ENCODE measurements around the gene FOXA3. TPM values are rescaled to one million over a fixed set of nuclear protein-coding genes. Genes with fewer than 3 reads are reported as not detected.

FOXA3 gene
- total RNA-seq, 1 experiment from 2014 or later: 5.8 TPM

DNA sequence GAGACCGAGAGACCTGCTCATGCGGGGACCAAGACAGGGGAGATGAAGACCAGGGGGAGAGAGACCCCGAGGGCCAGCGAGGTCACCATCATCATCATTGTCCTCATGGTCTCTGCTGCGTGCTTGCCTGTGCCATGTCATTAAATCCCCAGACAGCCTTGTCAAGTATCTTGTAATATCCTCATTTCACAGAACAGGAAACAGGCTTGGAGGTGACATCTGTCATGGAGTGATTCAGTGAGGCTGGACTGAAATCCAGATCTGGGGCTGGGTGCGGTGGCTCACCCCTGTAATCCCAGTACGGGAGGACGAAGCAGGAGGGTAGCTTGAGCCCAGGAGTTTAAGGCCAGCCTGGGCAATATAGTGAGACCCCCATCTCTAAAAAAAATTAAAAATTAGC, 56.3 kb downstream of the FOXA3 start:
- Histone ChIP-seq H3K4me2 (ENCODE audit: low read length) (no peak overlapping the region), H3K27me3 (ENCODE audit: insufficient read depth, low read length) (no peaks in the 10 kb centered on the region), H3K4me1 (ENCODE audit: control insufficient read depth in 1 of 2, insufficient read depth in 2 of 2, low read length in 2 of 2) (peaks cover 15 to 16% of the 10 kb centered on the region in 2 experiments), H3K9ac (ENCODE audit: low read length) (no peak overlapping the region), H3K4me3 (replicated peaks in 1 of 2; ENCODE audit: low read depth in 1 of 2, low read length in 2 of 2) (no peak overlapping the region), H3K27ac (ENCODE audit: low read depth, low read length) (no peak overlapping the region), H3K79me2 (ENCODE audit: insufficient read depth, low read length) (no peaks in the 10 kb centered on the region), H3K9me2 (ENCODE audit: insufficient read depth) (no peaks in the 10 kb centered on the region), H4K20me1 (ENCODE audit: insufficient read depth) (no peaks in the 10 kb centered on the region), H2AFZ (ENCODE audit: low read depth, low read length, poor library complexity, severe bottlenecking) (no peak overlapping the region), H3K36me3 (ENCODE audit: control insufficient read depth in 1 of 2, insufficient read depth in 2 of 2, low read length in 2 of 2) (no peaks in the 10 kb centered on the region), H3K9me3 (ENCODE audit: control insufficient read depth in 1 of 2, insufficient read depth in 1 of 2, low read depth in 1 of 2, low read length in 2 of 2) (no peaks in the 10 kb centered on the region)
- POLR2A ChIA-PET: no interaction called here
- DNase-seq (ENCODE audit: low read depth, low spot score): no peak
- ATAC-seq: no peak
- intact Hi-C loops (cut with micrococcal nuclease): no loop called here
- CTCF ChIA-PET: no interaction called here
- RAD21 ChIA-PET (ENCODE audit: low non-redundant PET in 1 of 2, low total read pairs in 2 of 2, uncharacterized antibody in 2 of 2, unreplicated experiment in 2 of 2): no interaction called here
- no peak for TF ChIP-seq RAD21 (IDR thresholded peaks at IDR 0.05; ENCODE audit: low read depth)
- TF ChIP-seq FOSL1 (IDR thresholded peaks at IDR 0.05; ENCODE audit: low read depth): no peak
- no peak for TF ChIP-seq CEBPB (IDR thresholded peaks at IDR 0.05; ENCODE audit: low read depth)
- no peak for TF ChIP-seq EZH2 (IDR thresholded peaks at IDR 0.05)
- no peak for TF ChIP-seq SP1 (IDR thresholded peaks at IDR 0.05; ENCODE audit: low read depth)
- no peak for TF ChIP-seq EZH2phosphoT487 (IDR thresholded peaks at IDR 0.05; ENCODE audit: borderline replicate concordance)
- TF ChIP-seq SIN3A (IDR thresholded peaks at IDR 0.05; ENCODE audit: low read depth): no peak
- BruUV-seq (replicated peaks): no TSS peak

DNA sequence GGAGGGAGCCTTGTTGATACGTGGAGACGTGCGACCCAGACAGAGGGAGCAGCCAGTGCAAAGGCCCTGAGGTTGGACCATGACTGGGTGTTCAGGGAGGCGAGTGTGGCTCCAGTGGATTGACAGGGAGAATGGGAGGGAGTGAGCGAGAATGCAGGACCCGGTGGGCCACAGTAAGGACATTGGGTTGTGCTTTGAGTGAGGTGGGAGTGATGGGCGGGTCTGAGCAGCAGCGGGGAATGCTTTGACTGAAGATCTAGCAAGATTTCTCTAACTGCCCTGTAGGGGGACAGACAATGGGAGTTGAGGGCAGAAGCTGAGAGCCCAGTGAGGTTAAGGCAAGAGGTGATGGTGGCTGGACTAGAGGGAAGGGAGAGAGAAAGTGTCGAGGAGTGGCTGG, 58.2 kb downstream of the FOXA3 start:
- H3K4me1 ChIP-seq (ENCODE audit: control insufficient read depth in 1 of 2, insufficient read depth in 2 of 2, low read length in 2 of 2): peaks cover 12 to 19% of the 10 kb centered on the region in 2 experiments
- H3K36me3 ChIP-seq (ENCODE audit: control insufficient read depth in 1 of 2, insufficient read depth in 2 of 2, low read length in 2 of 2): no peaks in the 10 kb centered on the region
- ChIA-PET POLR2A (no interaction called here), CTCF (no interaction called here), RAD21 (ENCODE audit: low non-redundant PET in 1 of 2, low total read pairs in 2 of 2, uncharacterized antibody in 2 of 2, unreplicated experiment in 2 of 2) (no interaction called here)
- no peak overlapping the region for H3K9ac ChIP-seq (ENCODE audit: low read length)
- H3K9me2 ChIP-seq (ENCODE audit: insufficient read depth): no peaks in the 10 kb centered on the region
- DNase-seq (ENCODE audit: low read depth, low spot score): peak; percentile 18
- H3K9me3 ChIP-seq (ENCODE audit: control insufficient read depth in 1 of 2, insufficient read depth in 1 of 2, low read depth in 1 of 2, low read length in 2 of 2): no peaks in the 10 kb centered on the region
- H3K79me2 ChIP-seq (ENCODE audit: insufficient read depth, low read length): no peaks in the 10 kb centered on the region
- H3K4me2 ChIP-seq (ENCODE audit: low read length): no peak overlapping the region
- no TSS peak for BruUV-seq (replicated peaks)
- TF ChIP-seq CEBPB (IDR thresholded peaks at IDR 0.05; ENCODE audit: low read depth) (no peak), RAD21 (IDR thresholded peaks at IDR 0.05; ENCODE audit: low read depth) (no peak)
- TF ChIP-seq, protein P1, sequence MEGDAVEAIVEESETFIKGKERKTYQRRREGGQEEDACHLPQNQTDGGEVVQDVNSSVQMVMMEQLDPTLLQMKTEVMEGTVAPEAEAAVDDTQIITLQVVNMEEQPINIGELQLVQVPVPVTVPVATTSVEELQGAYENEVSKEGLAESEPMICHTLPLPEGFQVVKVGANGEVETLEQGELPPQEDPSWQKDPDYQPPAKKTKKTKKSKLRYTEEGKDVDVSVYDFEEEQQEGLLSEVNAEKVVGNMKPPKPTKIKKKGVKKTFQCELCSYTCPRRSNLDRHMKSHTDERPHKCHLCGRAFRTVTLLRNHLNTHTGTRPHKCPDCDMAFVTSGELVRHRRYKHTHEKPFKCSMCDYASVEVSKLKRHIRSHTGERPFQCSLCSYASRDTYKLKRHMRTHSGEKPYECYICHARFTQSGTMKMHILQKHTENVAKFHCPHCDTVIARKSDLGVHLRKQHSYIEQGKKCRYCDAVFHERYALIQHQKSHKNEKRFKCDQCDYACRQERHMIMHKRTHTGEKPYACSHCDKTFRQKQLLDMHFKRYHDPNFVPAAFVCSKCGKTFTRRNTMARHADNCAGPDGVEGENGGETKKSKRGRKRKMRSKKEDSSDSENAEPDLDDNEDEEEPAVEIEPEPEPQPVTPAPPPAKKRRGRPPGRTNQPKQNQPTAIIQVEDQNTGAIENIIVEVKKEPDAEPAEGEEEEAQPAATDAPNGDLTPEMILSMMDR (IDR thresholded peaks at IDR 0.05 in 2 of 3, conservative IDR thresholded peaks at IDR 0.05 in 1 of 3; ENCODE audit: borderline replicate concordance in 1 of 3, insufficient read depth in 1 of 3, low read depth in 2 of 3, low read length in 2 of 3): peak in 2 of 3 experiments; percentile 37 to 39; a peak in 4 of 6 replicates
- TF ChIP-seq, protein P2, sequence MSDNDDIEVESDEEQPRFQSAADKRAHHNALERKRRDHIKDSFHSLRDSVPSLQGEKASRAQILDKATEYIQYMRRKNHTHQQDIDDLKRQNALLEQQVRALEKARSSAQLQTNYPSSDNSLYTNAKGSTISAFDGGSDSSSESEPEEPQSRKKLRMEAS (IDR thresholded peaks at IDR 0.05): no peak
- H3K27ac ChIP-seq (ENCODE audit: low read depth, low read length): no peak overlapping the region
- peak; percentile 86 for ATAC-seq
- intact Hi-C loops (cut with micrococcal nuclease): no loop called here
- no peak overlapping the region for H2AFZ ChIP-seq (ENCODE audit: low read depth, low read length, poor library complexity, severe bottlenecking)
- H3K4me3 ChIP-seq (replicated peaks in 1 of 2; ENCODE audit: low read depth in 1 of 2, low read length in 2 of 2): no peak overlapping the region
- no peaks in the 10 kb centered on the region for H3K27me3 ChIP-seq (ENCODE audit: insufficient read depth, low read length)
- no peaks in the 10 kb centered on the region for H4K20me1 ChIP-seq (ENCODE audit: insufficient read depth)

Other genes starting within 250 kb of the FOXA3 start
- gene EML2, start 224.9 kb upstream of the FOXA3 start, total RNA-seq (2021; ENCODE audit: unreplicated experiment): 131 TPM
- 14.1 TPM for gene GIPR, start 196.1 kb upstream of the FOXA3 start, total RNA-seq (2021; ENCODE audit: unreplicated experiment)
- 927 TPM for gene SNRPD2, start 172.4 kb upstream of the FOXA3 start, total RNA-seq (2021; ENCODE audit: unreplicated experiment)
- 19.5 TPM for gene QPCTL, start 171.7 kb upstream of the FOXA3 start, total RNA-seq (2021; ENCODE audit: unreplicated experiment)
- 31.7 TPM for gene FBXO46, start 133.4 kb upstream of the FOXA3 start, total RNA-seq (2021; ENCODE audit: unreplicated experiment)
- 2.1 TPM for gene MEIOSIN, start 130.9 kb upstream of the FOXA3 start, total RNA-seq (2021; ENCODE audit: unreplicated experiment)
- 18.3 TPM for gene SIX5, start 95.1 kb upstream of the FOXA3 start, total RNA-seq (2021; ENCODE audit: unreplicated experiment)
- 52.5 TPM for gene DMPK, start 81.8 kb upstream of the FOXA3 start, total RNA-seq (2021; ENCODE audit: unreplicated experiment)
- gene DMWD, start 71.5 kb upstream of the FOXA3 start, total RNA-seq (2021; ENCODE audit: unreplicated experiment): 56.8 TPM
- gene RSPH6A, start 49.0 kb upstream of the FOXA3 start, total RNA-seq (2021; ENCODE audit: unreplicated experiment): 0.57 TPM
- 117 TPM for gene SYMPK, start 1.2 kb upstream of the FOXA3 start, total RNA-seq (2021; ENCODE audit: unreplicated experiment)
- gene IRF2BP1, start 21.8 kb downstream of the FOXA3 start, total RNA-seq (2021; ENCODE audit: unreplicated experiment): 33.9 TPM
- gene MYPOP, start 38.3 kb downstream of the FOXA3 start, total RNA-seq (2021; ENCODE audit: unreplicated experiment): 10.8 TPM
- gene NANOS2, start 50.5 kb downstream of the FOXA3 start, total RNA-seq (2021; ENCODE audit: unreplicated experiment): not detected
- 2.5 TPM for gene NOVA2, start 109.5 kb downstream of the FOXA3 start, total RNA-seq (2021; ENCODE audit: unreplicated experiment)
- 12.2 TPM for gene CCDC61, start 131.1 kb downstream of the FOXA3 start, total RNA-seq (2021; ENCODE audit: unreplicated experiment)
- gene PGLYRP1, start 158.7 kb downstream of the FOXA3 start, total RNA-seq (2021; ENCODE audit: unreplicated experiment): not detected
- gene IGFL4, start 176.7 kb downstream of the FOXA3 start, total RNA-seq (2021; ENCODE audit: unreplicated experiment): not detected